Measurements from ENCODE around the gene OLFM1. TPM values are rescaled to one million over a fixed set of nuclear protein-coding genes. Genes with fewer than 3 reads are reported as not detected.

OLFM1 gene
- total RNA-seq, 2 donors from 2014 or later: 7.6 to 9.7 TPM

DNA sequence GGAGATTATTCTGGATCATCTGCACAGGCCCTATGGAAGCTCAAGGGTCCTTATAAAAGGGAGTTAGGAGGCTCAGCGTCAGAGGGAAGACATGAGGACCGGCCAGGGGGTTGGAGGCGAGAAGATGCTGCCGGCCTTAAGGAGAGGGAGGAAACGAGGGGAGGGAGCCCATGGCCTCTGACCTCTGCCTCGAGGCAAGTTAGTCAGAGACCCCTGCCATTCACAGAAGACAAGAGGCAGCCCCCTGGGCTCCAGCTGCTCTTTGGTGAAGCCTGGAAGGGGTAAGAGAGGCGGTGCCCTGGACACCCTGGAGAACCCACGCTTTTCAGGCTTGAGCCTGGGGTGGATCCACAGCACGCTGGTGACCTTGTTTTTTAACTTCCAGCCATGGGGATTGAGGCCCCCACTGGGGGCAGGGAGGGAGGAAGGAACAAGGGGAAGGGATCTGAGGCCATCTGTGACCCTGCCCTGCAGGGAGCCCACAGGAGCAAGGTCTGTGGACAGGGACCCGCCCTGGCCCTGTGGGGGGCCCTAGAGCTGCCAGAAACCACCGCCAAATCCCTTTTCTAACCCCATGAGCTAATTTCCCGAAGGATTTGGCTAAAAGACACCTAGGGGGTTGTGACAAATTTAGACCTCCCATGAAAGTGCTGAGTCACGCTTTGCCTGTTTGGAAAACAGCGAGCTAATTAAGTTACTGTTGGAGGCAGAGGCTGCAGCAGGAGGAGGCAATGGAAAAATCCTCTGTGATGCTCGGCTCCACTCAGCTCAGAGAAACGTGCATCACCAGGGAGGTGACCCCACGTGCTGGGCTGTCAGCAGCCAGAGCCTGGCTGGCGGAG lies 49.7 kb downstream of the OLFM1 start:
- H3K27ac ChIP-seq: no peak overlapping the region
- no peaks in the 10 kb centered on the region for H3K27me3 ChIP-seq

DNA sequence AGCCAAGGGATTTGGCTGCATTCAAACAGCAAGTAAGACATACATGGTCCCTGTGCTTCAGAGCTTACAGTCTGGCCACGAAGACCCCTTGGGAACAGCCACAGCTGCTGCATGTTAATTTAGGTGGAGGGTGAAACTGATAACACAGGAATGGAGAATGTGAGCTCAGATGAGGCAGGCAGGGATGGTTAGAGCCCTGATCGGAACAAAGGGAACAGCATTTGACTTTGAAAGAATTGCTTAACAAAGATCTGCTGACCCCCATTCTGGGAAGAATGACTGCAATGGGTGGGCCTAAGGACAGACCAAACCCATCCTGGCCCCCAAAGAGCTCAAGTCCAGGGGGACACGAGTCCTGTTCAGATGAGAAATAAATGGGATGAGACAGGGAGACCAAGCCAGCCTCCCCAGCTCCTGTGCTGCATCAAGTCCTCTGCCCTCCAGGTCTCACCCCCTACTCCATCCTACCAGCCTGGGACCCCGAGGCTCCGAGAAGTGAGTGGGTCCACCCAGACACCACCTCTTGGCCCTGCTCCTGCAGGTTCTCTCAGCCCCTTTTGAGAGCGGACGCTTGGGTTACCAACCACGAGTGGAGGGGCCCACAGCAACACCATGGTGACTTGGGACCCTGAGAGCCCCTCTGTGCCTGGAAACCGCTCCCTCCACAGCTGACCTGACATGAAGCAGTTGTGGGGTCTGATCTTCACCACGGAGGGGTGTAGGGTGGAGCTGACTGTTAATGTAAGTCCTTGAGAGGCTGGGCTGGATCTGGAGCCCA lies 50.8 kb downstream of the OLFM1 start:
- Histone ChIP-seq H3K4me3 (no peak overlapping the region), H3K4me1 (peaks cover 0 to 17% of the 10 kb centered on the region in 2 donors), H3K9me3 (no peaks in the 10 kb centered on the region), H3K27me3 (no peaks in the 10 kb centered on the region), H3K36me3 (no peaks in the 10 kb centered on the region), H3K27ac (no peak overlapping the region)
- DNase-seq (ENCODE audit: low spot score): no peak
- TF ChIP-seq, protein P1, sequence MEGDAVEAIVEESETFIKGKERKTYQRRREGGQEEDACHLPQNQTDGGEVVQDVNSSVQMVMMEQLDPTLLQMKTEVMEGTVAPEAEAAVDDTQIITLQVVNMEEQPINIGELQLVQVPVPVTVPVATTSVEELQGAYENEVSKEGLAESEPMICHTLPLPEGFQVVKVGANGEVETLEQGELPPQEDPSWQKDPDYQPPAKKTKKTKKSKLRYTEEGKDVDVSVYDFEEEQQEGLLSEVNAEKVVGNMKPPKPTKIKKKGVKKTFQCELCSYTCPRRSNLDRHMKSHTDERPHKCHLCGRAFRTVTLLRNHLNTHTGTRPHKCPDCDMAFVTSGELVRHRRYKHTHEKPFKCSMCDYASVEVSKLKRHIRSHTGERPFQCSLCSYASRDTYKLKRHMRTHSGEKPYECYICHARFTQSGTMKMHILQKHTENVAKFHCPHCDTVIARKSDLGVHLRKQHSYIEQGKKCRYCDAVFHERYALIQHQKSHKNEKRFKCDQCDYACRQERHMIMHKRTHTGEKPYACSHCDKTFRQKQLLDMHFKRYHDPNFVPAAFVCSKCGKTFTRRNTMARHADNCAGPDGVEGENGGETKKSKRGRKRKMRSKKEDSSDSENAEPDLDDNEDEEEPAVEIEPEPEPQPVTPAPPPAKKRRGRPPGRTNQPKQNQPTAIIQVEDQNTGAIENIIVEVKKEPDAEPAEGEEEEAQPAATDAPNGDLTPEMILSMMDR (IDR thresholded peaks at IDR 0.05): no peak

More for the DNA sequence above, 49.7 kb downstream of the OLFM1 start:
- Histone ChIP-seq H3K4me3 (no peak overlapping the region), H3K4me1 (peaks cover 0 to 17% of the 10 kb centered on the region in 2 donors), H3K9me3 (no peaks in the 10 kb centered on the region), H3K36me3 (no peaks in the 10 kb centered on the region)
- no peak for DNase-seq (ENCODE audit: low spot score)
- TF ChIP-seq, protein P1 (IDR thresholded peaks at IDR 0.05): no peak

DNA sequence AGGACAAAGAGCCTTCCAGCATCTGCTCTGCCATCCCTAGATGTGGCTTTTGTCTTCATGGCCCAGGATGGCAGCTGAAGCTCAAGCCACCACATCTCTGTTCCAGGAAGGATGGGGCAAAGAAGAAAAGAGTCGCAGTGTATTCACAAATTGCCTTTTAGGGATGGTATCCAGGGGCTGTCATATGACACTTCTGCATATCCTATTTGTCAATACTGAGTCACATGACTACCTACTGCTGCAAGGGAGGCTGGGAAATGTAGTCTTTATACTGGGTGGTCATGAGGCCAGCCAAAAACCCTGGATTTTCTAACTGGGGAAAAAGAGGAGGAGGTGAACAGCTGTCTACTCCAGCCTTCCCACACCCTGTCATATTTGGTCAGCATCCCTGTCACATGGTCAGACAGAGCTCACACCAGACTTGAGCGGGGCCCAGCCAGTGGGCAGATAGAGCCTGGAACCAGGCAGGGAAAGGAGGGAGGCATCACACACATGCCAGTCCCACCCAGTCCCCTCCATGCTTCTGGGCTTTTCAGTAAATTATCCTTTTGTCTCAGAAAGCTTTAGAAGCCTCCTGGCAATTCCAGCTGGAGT lies 52.0 kb downstream of the OLFM1 start:
- no peak overlapping the region for H3K4me3 ChIP-seq
- no peaks in the 10 kb centered on the region for H3K27me3 ChIP-seq
- H3K36me3 ChIP-seq: no peaks in the 10 kb centered on the region
- H3K9me3 ChIP-seq: no peaks in the 10 kb centered on the region
- H3K4me1 ChIP-seq: peaks cover 0 to 17% of the 10 kb centered on the region in 2 donors
- TF ChIP-seq, protein P1 (IDR thresholded peaks at IDR 0.05): no peak
- no peak overlapping the region for H3K27ac ChIP-seq
- no peak for DNase-seq (ENCODE audit: low spot score)

DNA sequence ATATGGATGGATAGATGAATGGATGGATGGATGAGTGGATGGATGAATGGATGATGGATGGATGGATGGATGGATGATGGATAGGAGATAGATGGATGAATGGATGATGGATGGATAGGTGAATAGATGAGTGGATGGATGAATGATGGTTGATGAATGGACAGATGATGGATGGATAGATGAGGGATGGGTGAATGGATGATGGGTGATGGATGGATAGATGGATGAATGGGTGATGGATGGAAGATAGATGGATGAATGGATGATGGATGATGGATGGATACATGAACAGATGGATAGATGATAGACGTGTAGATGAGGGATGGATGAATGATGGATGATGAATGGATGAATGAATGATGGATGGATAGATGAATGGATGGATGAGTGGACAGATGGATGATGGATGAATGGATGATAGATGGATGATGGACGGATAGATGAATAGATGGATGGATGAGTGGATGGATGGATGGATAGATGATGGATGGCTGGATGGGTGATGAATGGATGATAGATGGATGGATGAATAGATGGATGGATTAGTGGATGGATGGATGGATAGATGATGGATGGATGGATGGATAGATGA lies 53.8 kb downstream of the OLFM1 start:
- H3K27me3 ChIP-seq: no peaks in the 10 kb centered on the region
- H3K4me1 ChIP-seq: peaks cover 0 to 14% of the 10 kb centered on the region in 2 donors
- TF ChIP-seq, protein P1 (IDR thresholded peaks at IDR 0.05): no peak
- H3K4me3 ChIP-seq: no peak overlapping the region
- DNase-seq (ENCODE audit: low spot score): no peak
- H3K27ac ChIP-seq: no peak overlapping the region
- no peaks in the 10 kb centered on the region for H3K9me3 ChIP-seq
- no peaks in the 10 kb centered on the region for H3K36me3 ChIP-seq

DNA sequence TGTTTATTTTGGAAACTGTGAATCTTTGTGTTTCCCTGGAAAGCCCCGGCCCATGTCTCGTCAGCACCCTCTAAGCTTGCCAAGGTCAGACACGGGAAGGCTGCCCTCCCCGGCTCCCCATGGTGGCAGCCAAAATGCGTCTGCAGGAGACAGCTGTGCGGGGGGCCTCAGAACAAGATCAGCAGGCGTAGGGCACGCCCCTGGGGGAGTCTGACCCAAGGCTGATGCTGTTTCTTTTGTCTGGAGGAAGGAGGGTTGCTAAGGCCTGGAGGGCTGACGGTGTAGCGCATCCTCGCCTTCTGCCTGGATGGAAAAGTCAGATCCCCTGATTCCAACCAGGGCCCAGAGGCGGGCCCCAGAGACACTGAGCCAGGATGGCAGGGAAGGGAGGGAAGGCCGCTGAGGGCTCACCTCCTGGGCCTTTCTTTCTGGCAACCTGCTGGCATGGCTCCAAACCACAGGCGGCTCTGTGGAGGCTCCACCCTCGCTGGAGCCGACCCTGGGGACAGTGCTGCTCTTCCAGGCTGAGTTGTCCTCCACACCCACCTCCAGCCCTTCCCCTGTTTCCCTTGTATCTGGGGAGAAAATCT lies 57.2 kb downstream of the OLFM1 start:
- TF ChIP-seq, protein P1 (IDR thresholded peaks at IDR 0.05): no peak
- no peaks in the 10 kb centered on the region for H3K27me3 ChIP-seq
- no peak for DNase-seq (ENCODE audit: low spot score)
- no peaks in the 10 kb centered on the region for H3K9me3 ChIP-seq
- H3K27ac ChIP-seq: no peak overlapping the region
- no peaks in the 10 kb centered on the region for H3K36me3 ChIP-seq
- H3K4me1 ChIP-seq: no peaks in the 10 kb centered on the region
- no peak overlapping the region for H3K4me3 ChIP-seq

All from right atrium auricular region (tissue), 2 donors.